Measurements from ENCODE around the gene PPFIBP1.
"Not testable (repeated sequence)": the region's sequence is repeated elsewhere in the genome, so short reads cannot be mapped to it uniquely, and the experiment has no call there.

The PPFIBP1 gene

GRCh38 chr12:27542628-27543027, 18.6 kb downstream of the PPFIBP1 start:
- DNase-seq (ENCODE audit: low spot score), result no peak

- not testable (repeated sequence) for DNase-seq (ENCODE audit: low spot score)
Observed at GRCh38 chr12:27544858-27545257, 20.9 kb downstream of the PPFIBP1 start.

- DNase-seq (ENCODE audit: low spot score), result no peak
Observed at GRCh38 chr12:27545665-27546064, 21.7 kb downstream of the PPFIBP1 start.

GRCh38 chr12:27547592-27547991, 23.6 kb downstream of the PPFIBP1 start:
- DNase-seq (ENCODE audit: low spot score), result no peak

- DNase-seq (ENCODE audit: low spot score), result no peak
Observed at GRCh38 chr12:27548301-27549199, 24.5 kb downstream of the PPFIBP1 start.

- DNase-seq (ENCODE audit: low spot score), result no peak
Observed at GRCh38 chr12:27549236-27549800, 25.3 kb downstream of the PPFIBP1 start.

- DNase-seq (ENCODE audit: low spot score), result no peak
Observed at GRCh38 chr12:27549801-27550652, 26.0 kb downstream of the PPFIBP1 start.

- no peak for DNase-seq (ENCODE audit: low spot score)
Observed at GRCh38 chr12:27550653-27550975, 26.6 kb downstream of the PPFIBP1 start.

- DNase-seq (ENCODE audit: low spot score), result no peak
Observed at GRCh38 chr12:27551172-27551840, 27.3 kb downstream of the PPFIBP1 start.

- no peak for DNase-seq (ENCODE audit: low spot score)
Observed at GRCh38 chr12:27552235-27552634, 28.2 kb downstream of the PPFIBP1 start.

- no peak for DNase-seq (ENCODE audit: low spot score)
Observed at GRCh38 chr12:27552886-27553560, 29.0 kb downstream of the PPFIBP1 start.

- DNase-seq (ENCODE audit: low spot score), result no peak
Observed at GRCh38 chr12:27553941-27554340, 29.9 kb downstream of the PPFIBP1 start.

- no peak for DNase-seq (ENCODE audit: low spot score)
Observed at GRCh38 chr12:27554421-27555186, 30.6 kb downstream of the PPFIBP1 start.

GRCh38 chr12:27555361-27555760, 31.4 kb downstream of the PPFIBP1 start:
- DNase-seq (ENCODE audit: low spot score), result no peak

GRCh38 chr12:27555925-27556778, 32.1 kb downstream of the PPFIBP1 start:
- no peak for DNase-seq (ENCODE audit: low spot score)

GRCh38 chr12:27560126-27560525, 36.1 kb downstream of the PPFIBP1 start:
- no peak for DNase-seq (ENCODE audit: low spot score)

- no peak for DNase-seq (ENCODE audit: low spot score)
Observed at GRCh38 chr12:27561535-27562350, 37.7 kb downstream of the PPFIBP1 start.

GRCh38 chr12:27564612-27565213, 40.7 kb downstream of the PPFIBP1 start:
- DNase-seq (ENCODE audit: low spot score), result no peak

GRCh38 chr12:27566159-27566558, 42.2 kb downstream of the PPFIBP1 start:
- no peak for DNase-seq (ENCODE audit: low spot score)
